RCC 7860 (cell line): ENCODE data around the gene TANK.
"Not testable (repeated sequence)": the region's sequence is repeated elsewhere in the genome, so short reads cannot be mapped to it uniquely, and the experiment has no call there.

Experiments
- DNase-seq: peaks from one replicate; pipeline ENCODE4 v3.0.0-alpha.2; 2015; ENCODE audit warnings: low spot score
- FAIRE-seq: peaks from 2 replicates; lab custom pipeline; 2012; peaks lifted over from hg19 to GRCh38; lab: Jason Lieb, UNC

The TANK gene

GRCh38 chr2:161165811-161166210 is 5.6 kb downstream of the TANK start:
- FAIRE-seq = no peak
- no peak for DNase-seq

- peak; percentile 94 for DNase-seq
- peak; percentile 97 for FAIRE-seq
Observed at GRCh38 chr2:161166538-161167409, 6.5 kb downstream of the TANK start.

- no peak for FAIRE-seq
- DNase-seq = no peak
Observed at GRCh38 chr2:161169335-161169734, 9.1 kb downstream of the TANK start.

GRCh38 chr2:161170377-161170776 is 10.1 kb downstream of the TANK start:
- DNase-seq = no peak
- no peak for FAIRE-seq

GRCh38 chr2:161170958-161171932 is 11.0 kb downstream of the TANK start:
- DNase-seq (no peak), FAIRE-seq (no peak)

GRCh38 chr2:161172901-161173540 is 12.8 kb downstream of the TANK start:
- no peak for FAIRE-seq
- DNase-seq = no peak

GRCh38 chr2:161173541-161174194 is 13.4 kb downstream of the TANK start:
- DNase-seq = no peak
- no peak for FAIRE-seq

GRCh38 chr2:161177969-161178368 is 17.7 kb downstream of the TANK start:
- FAIRE-seq (no peak), DNase-seq (no peak)

- DNase-seq (no peak), FAIRE-seq (no peak)
Observed at GRCh38 chr2:161178756-161179155, 18.5 kb downstream of the TANK start.

- FAIRE-seq (no peak), DNase-seq (no peak)
Observed at GRCh38 chr2:161190050-161190449, 29.8 kb downstream of the TANK start.

GRCh38 chr2:161195602-161196001 is 35.4 kb downstream of the TANK start:
- not testable (repeated sequence) for FAIRE-seq, DNase-seq

GRCh38 chr2:161199912-161200701 is 39.9 kb downstream of the TANK start:
- DNase-seq = no peak
- FAIRE-seq = no peak

GRCh38 chr2:161204846-161205245 is 44.6 kb downstream of the TANK start:
- FAIRE-seq = no peak

GRCh38 chr2:161206471-161207032 is 46.3 kb downstream of the TANK start:
- DNase-seq (no peak), FAIRE-seq (no peak)

More at GRCh38 chr2:161204846-161205245, 44.6 kb downstream of the TANK start:
- no peak for DNase-seq

- no peak for FAIRE-seq
- DNase-seq = no peak
Observed at GRCh38 chr2:161207941-161208340, 47.7 kb downstream of the TANK start.

GRCh38 chr2:161208527-161209139 is 48.4 kb downstream of the TANK start:
- peak; percentile 69 for DNase-seq
- peak; percentile 88 for FAIRE-seq

GRCh38 chr2:161209902-161210301 is 49.7 kb downstream of the TANK start:
- FAIRE-seq (no peak), DNase-seq (no peak)

GRCh38 chr2:161217597-161218185 is 57.5 kb downstream of the TANK start:
- DNase-seq (no peak), FAIRE-seq (no peak)

GRCh38 chr2:161219211-161219610 is 59.0 kb downstream of the TANK start:
- DNase-seq = no peak
- no peak for FAIRE-seq
